GM23338 (cell line): ENCODE results near the gene TXNL4A. TPM values are rescaled to one million over a fixed set of nuclear protein-coding genes. Genes with fewer than 3 reads are reported as not detected.

Experiments
- ATAC-seq: fragments of 200-7000 bp; cut with Tn5 transposase; 3 replicates; pipeline ENCODE4 v1.9.1; 2020
- DNase-seq: peaks from one replicate; pipeline ENCODE4 v3.0.0-alpha.2; 2015; ENCODE audit warnings: low spot score
- H2AFZ ChIP-seq: fragments of 200-600 bp; sonication (generic); 2 replicates; pipeline ENCODE4 v1.8.0; 2016; ENCODE audit warnings: antibody characterized with exemption, mild to moderate bottlenecking, moderate library complexity
- H3F3A ChIP-seq: fragments of 200-600 bp; sonication (generic); replicated peaks from 2 replicates; pipeline ENCODE4 v1.8.0; 2017; ENCODE audit warnings: antibody characterized with exemption, mixed run types, low read depth
- H3K27ac ChIP-seq: fragments of 200-600 bp; sonication (generic); 2 replicates; pipeline ENCODE4 v1.6.1; 2016; ENCODE audit warnings: low read depth
- H3K27me3 ChIP-seq: fragments of 200-600 bp; sonication (generic); 2 replicates; pipeline ENCODE4 v1.8.0; 2016; ENCODE audit warnings: mild to moderate bottlenecking, mixed run types, moderate library complexity; ENCODE audit not compliant: insufficient read depth
- H3K36me3 ChIP-seq: fragments of 200-600 bp; sonication (generic); 2 replicates; pipeline ENCODE4 v1.8.0; 2016; ENCODE audit warnings: mild to moderate bottlenecking; ENCODE audit not compliant: insufficient read depth
- H3K4me1 ChIP-seq: fragments of 200-600 bp; sonication (generic); 2 replicates; pipeline ENCODE4 v1.8.0; 2016; ENCODE audit warnings: mild to moderate bottlenecking, moderate library complexity; ENCODE audit not compliant: insufficient read depth
- H3K4me2 ChIP-seq: fragments of 200-600 bp; sonication (generic); 2 replicates; pipeline ENCODE4 v1.7.1; 2017; ENCODE audit warnings: mixed run types
- H3K4me3 ChIP-seq: fragments of 200-600 bp; sonication (generic); 2 replicates; pipeline ENCODE4 v1.6.1; 2016; ENCODE audit warnings: mixed run types
- H3K79me2 ChIP-seq: fragments of 200-600 bp; sonication (generic); replicated peaks from 2 replicates; pipeline ENCODE4 v1.8.0; 2017; ENCODE audit warnings: mild to moderate bottlenecking; ENCODE audit not compliant: insufficient read depth
- H3K9me2 ChIP-seq: fragments of 200-600 bp; sonication (generic); 2 replicates; pipeline ENCODE4 v1.8.0; 2017; ENCODE audit not compliant: insufficient read depth
- H4K20me1 ChIP-seq: fragments of 200-600 bp; sonication (generic); replicated peaks from 2 replicates; pipeline ENCODE4 v1.8.0; 2017; ENCODE audit warnings: mild to moderate bottlenecking; ENCODE audit not compliant: insufficient read depth
- H3K27ac Mint-ChIP-seq: 2 replicates; pipeline ENCODE4 v1.8.0; 2020; ENCODE audit warnings: inconsistent platforms, mild to moderate bottlenecking, moderate library complexity, mixed read lengths
- H3K27me3 Mint-ChIP-seq: 3 replicates; pipeline ENCODE4 v1.8.0; 2022; ENCODE audit warnings: low read depth, mild to moderate bottlenecking, moderate library complexity, mixed read lengths, inconsistent platforms; ENCODE audit not compliant: insufficient read depth, poor library complexity
- H3K36me3 Mint-ChIP-seq: 3 replicates; pipeline ENCODE4 v1.8.0; 2021; ENCODE audit warnings: low read depth, mild to moderate bottlenecking, inconsistent platforms, moderate library complexity, mixed read lengths
- H3K4me1 Mint-ChIP-seq: 3 replicates; pipeline ENCODE4 v1.8.0; 2020; ENCODE audit warnings: mild to moderate bottlenecking, inconsistent platforms, mixed read lengths
- H3K4me3 Mint-ChIP-seq: 3 replicates; pipeline ENCODE4 v1.8.0; 2021; ENCODE audit warnings: moderate library complexity, mild to moderate bottlenecking, inconsistent platforms, mixed read lengths
- H3K9me3 Mint-ChIP-seq: 3 replicates; pipeline ENCODE4 v1.8.0; 2020; ENCODE audit warnings: moderate library complexity, mild to moderate bottlenecking, inconsistent platforms, mixed read lengths
- CREB1 ChIP-seq: fragments of 250-450 bp; sonication (Bioruptor Pico); IDR thresholded peaks from 2 replicates; pipeline ENCODE4 v1.5.0; 2020; ENCODE audit warnings: low read depth, mild to moderate bottlenecking, moderate library complexity
- ETS1 ChIP-seq: IDR thresholded peaks from 2 replicates; pipeline ENCODE4 v1.6.1; 2016; ENCODE audit warnings: antibody characterized with exemption
- EZH2 ChIP-seq: fragments of 200-600 bp; sonication (generic); IDR thresholded peaks from one replicate; pipeline ENCODE4 v1.8.0; 2017; ENCODE audit warnings: antibody characterized with exemption, mild to moderate bottlenecking, low read depth; ENCODE audit not compliant: unreplicated experiment
- NANOG ChIP-seq: IDR thresholded peaks from 2 replicates; pipeline ENCODE4 v1.6.1; 2016; ENCODE audit warnings: antibody characterized with exemption, borderline replicate concordance
- POLR2AphosphoS5 ChIP-seq: IDR thresholded peaks from 2 replicates; pipeline ENCODE4 v1.6.1; 2016; ENCODE audit warnings: antibody characterized with exemption, low read depth
- ZNF114 ChIP-seq: fragments of 250-450 bp; sonication (Bioruptor Pico); IDR thresholded peaks from 2 replicates; pipeline ENCODE4 v1.5.0; 2020; ENCODE audit warnings: mild to moderate bottlenecking, moderate library complexity
- ZNF331 ChIP-seq: fragments of 250-450 bp; sonication (Bioruptor Pico); IDR thresholded peaks from 2 replicates; pipeline ENCODE4 v1.5.0; 2020; ENCODE audit warnings: low read depth, mild to moderate bottlenecking, moderate library complexity
- polyA plus RNA-seq: library from polyadenylated mRNA; unstranded; fragments of >200 nt; fragmentation: Nextera tagmentation; extraction: Ambion mirVana; gene quantifications from 2 replicates; pipeline ENCODE4 v1.2.1, GENCODE V29; 2016
- total RNA-seq: library from RNA; depleted of rRNA; stranded (reverse); fragments of >200 nt; shearing (Covaris generic); gene quantifications from 2 replicates; pipeline ENCODE4 v1.2.3, GENCODE V29; 2014
- TF ChIP-seq, protein P1 (sequence below), 2 experiments: fragments of 200-600 bp in 1 of 2; sonication (generic) in 1 of 2; conservative IDR thresholded peaks; 2 replicates each; pipeline versions ENCODE4 v1.5.1 to v1.6.1; 2016 to 2017; ENCODE audit warnings: antibody characterized with exemption in 2 of 2, low read depth in 2 of 2, mild to moderate bottlenecking in 2 of 2, moderate library complexity in 1 of 2
- TF ChIP-seq, protein P2 (sequence below): IDR thresholded peaks from one replicate; pipeline ENCODE4 v1.6.1; 2018; ENCODE audit warnings: antibody characterized with exemption; ENCODE audit not compliant: unreplicated experiment

Gene TXNL4A
- total and polyA plus RNA-seq, 2 experiments from 2014 or later: 51.0 to 271 TPM

GRCh38 chr18:79988071-79988450, 302 bp downstream of the TXNL4A start:
- H3K36me3 ChIP-seq: peaks cover 8% of the 10 kb centered on the region
- H2AFZ ChIP-seq: no peak overlapping the region
- no peak for TF ChIP-seq EZH2
- TF ChIP-seq, protein P1, sequence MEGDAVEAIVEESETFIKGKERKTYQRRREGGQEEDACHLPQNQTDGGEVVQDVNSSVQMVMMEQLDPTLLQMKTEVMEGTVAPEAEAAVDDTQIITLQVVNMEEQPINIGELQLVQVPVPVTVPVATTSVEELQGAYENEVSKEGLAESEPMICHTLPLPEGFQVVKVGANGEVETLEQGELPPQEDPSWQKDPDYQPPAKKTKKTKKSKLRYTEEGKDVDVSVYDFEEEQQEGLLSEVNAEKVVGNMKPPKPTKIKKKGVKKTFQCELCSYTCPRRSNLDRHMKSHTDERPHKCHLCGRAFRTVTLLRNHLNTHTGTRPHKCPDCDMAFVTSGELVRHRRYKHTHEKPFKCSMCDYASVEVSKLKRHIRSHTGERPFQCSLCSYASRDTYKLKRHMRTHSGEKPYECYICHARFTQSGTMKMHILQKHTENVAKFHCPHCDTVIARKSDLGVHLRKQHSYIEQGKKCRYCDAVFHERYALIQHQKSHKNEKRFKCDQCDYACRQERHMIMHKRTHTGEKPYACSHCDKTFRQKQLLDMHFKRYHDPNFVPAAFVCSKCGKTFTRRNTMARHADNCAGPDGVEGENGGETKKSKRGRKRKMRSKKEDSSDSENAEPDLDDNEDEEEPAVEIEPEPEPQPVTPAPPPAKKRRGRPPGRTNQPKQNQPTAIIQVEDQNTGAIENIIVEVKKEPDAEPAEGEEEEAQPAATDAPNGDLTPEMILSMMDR (conservative IDR thresholded peaks at IDR 0.05; ENCODE audit: low read depth in 2 of 2): peak; percentile 17 to 43; a peak in 3 of 4 replicates
- peak; percentile 72 for DNase-seq
- no peaks in the 10 kb centered on the region for H3K27me3 ChIP-seq
- Mint-ChIP-seq H3K27me3 (peaks cover 3% of the 10 kb centered on the region), H3K4me1 (peaks cover 21% of the 10 kb centered on the region), H3K9me3 (no peaks in the 10 kb centered on the region; the same call in 2 of the 3 replicates), H3K36me3 (peaks cover 25% of the 10 kb centered on the region), H3K27ac (peak overlapping the region; percentile 81; the same call in 1 of the 2 replicates), H3K4me3 (peak overlapping the region; percentile 96)
- H3K4me3 ChIP-seq: peak overlapping the region; percentile 89
- H3K4me2 ChIP-seq: peak overlapping the region; percentile 79
- H3K9me2 ChIP-seq: no peaks in the 10 kb centered on the region
- peaks cover 27% of the 10 kb centered on the region for H4K20me1 ChIP-seq
- H3F3A ChIP-seq: no peaks in the 10 kb centered on the region
- peaks cover 14% of the 10 kb centered on the region for H3K4me1 ChIP-seq
- H3K27ac ChIP-seq: peak overlapping the region; percentile 32; the same call in 1 of the 2 replicates
- peak; percentile 77 for ATAC-seq
- H3K79me2 ChIP-seq: peaks cover 51% of the 10 kb centered on the region

GRCh38 chr18:79987566-79987965, 797 bp downstream of the TXNL4A start:
- Histone ChIP-seq H3K36me3 (peaks cover 8% of the 10 kb centered on the region), H4K20me1 (peaks cover 28% of the 10 kb centered on the region), H3K4me1 (peaks cover 10% of the 10 kb centered on the region), H2AFZ (no peak overlapping the region), H3K4me3 (peak overlapping the region; percentile 89), H3K4me2 (peak overlapping the region; percentile 79), H3K9me2 (no peaks in the 10 kb centered on the region), H3K79me2 (peaks cover 56% of the 10 kb centered on the region), H3K27ac (no peak overlapping the region), H3F3A (no peaks in the 10 kb centered on the region), H3K27me3 (no peaks in the 10 kb centered on the region)
- Mint-ChIP-seq H3K4me1 (peaks cover 18% of the 10 kb centered on the region), H3K9me3 (no peaks in the 10 kb centered on the region; the same call in 2 of the 3 replicates), H3K4me3 (peak overlapping the region; percentile 96), H3K36me3 (peaks cover 26% of the 10 kb centered on the region), H3K27ac (peak overlapping the region; percentile 81), H3K27me3 (peaks cover 3% of the 10 kb centered on the region)
- TF ChIP-seq CREB1 (CRISPR knock-in tag) (no peak), ZNF331 (CRISPR knock-in tag) (no peak), ETS1 (no peak), NANOG (no peak), POLR2AphosphoS5 (no peak), EZH2 (no peak), ZNF114 (no peak)
- TF ChIP-seq, protein P2, sequence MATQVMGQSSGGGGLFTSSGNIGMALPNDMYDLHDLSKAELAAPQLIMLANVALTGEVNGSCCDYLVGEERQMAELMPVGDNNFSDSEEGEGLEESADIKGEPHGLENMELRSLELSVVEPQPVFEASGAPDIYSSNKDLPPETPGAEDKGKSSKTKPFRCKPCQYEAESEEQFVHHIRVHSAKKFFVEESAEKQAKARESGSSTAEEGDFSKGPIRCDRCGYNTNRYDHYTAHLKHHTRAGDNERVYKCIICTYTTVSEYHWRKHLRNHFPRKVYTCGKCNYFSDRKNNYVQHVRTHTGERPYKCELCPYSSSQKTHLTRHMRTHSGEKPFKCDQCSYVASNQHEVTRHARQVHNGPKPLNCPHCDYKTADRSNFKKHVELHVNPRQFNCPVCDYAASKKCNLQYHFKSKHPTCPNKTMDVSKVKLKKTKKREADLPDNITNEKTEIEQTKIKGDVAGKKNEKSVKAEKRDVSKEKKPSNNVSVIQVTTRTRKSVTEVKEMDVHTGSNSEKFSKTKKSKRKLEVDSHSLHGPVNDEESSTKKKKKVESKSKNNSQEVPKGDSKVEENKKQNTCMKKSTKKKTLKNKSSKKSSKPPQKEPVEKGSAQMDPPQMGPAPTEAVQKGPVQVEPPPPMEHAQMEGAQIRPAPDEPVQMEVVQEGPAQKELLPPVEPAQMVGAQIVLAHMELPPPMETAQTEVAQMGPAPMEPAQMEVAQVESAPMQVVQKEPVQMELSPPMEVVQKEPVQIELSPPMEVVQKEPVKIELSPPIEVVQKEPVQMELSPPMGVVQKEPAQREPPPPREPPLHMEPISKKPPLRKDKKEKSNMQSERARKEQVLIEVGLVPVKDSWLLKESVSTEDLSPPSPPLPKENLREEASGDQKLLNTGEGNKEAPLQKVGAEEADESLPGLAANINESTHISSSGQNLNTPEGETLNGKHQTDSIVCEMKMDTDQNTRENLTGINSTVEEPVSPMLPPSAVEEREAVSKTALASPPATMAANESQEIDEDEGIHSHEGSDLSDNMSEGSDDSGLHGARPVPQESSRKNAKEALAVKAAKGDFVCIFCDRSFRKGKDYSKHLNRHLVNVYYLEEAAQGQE: no peak
- DNase-seq (no peak), ATAC-seq (no peak)
